GM21390 (cell line): ENCODE results near the gene ZFYVE19.
"Not testable (repeated sequence)": the region's sequence is repeated elsewhere in the genome, so short reads cannot be mapped to it uniquely, and the experiment has no call there.

ENCODE experiments used
- ATAC-seq: cut with Tn5 transposase; IDR thresholded peaks from one replicate; pipeline ENCODE4 v1.9.1; 2021; ENCODE audit not compliant: unreplicated experiment

The ZFYVE19 gene

GRCh38 chr15:40845511-40846284 lies 38.8 kb downstream of the ZFYVE19 start:
- ATAC-seq: no peak

DNA sequence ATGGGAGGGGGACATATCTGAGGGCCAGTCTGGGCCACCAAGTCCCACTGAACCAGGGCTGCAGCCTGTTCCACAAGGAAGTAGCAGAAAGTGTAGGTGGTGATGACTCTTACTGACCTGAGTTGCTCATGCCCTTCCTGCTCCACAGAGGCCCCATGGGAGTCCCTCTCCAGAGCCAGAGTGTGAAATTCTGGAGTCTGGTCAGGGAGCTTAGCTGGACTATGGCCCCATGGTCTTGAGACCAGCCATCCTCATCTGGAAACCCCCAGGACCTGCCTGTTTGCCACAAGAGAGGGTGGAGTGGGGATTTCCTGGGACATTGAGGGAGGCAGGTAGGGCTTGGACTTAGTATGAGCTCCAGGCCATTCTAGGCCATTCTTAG lies 39.9 kb downstream of the ZFYVE19 start:
- ATAC-seq: peak; percentile 9

GRCh38 chr15:40847223-40847961 lies 40.5 kb downstream of the ZFYVE19 start:
- peak; percentile 75 for ATAC-seq

DNA sequence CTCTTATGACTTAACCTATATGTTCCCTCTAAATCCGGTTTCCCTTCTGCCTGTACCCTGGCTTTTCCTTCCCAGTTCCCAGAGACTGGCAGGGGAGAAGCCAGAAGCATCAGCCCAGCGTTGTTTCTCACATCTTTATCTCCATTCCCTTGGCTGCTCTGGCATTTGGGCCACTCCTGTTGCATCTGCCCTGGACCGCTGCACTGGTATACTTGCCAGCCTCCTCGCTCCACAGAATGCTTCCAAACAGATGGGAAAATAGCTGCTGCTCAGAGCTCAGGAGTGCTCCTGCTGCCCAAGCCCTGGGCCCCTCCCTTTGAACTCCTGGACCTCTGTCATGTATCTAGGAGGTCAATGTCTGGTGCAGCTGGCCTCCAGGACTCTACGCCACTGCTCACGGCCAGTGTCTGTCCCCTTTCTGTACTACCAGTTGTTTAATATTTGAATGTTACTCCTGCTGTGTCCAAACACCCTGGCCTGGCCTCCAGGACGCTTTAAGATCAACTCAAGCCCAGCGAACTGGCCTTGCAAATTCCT lies 43.8 kb downstream of the ZFYVE19 start:
- no peak for ATAC-seq

GRCh38 chr15:40852529-40852928 lies 45.6 kb downstream of the ZFYVE19 start:
- ATAC-seq: no peak

- ATAC-seq: no peak
These were observed 46.5 kb downstream of the ZFYVE19 start for GRCh38 chr15:40853241-40853890.

DNA sequence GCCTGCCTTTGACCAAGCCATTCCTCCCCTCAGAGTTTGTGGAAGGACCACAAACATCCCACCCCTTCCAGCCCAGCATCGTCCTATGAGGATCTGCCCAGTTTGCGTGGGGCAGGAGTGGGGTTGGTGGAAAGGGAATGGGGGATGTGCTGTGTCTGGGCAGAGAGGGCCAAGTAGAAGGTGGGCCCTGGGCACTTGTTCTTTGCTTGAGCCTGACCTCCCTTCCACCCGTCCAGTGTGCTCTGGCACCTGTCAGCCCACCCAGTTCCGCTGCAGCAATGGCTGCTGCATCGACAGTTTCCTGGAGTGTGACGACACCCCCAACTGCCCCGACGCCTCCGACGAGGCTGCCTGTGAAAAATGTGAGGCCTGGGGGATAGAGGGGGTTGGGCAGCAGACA lies 47.3 kb downstream of the ZFYVE19 start:
- no peak for ATAC-seq

GRCh38 chr15:40855706-40856234 lies 48.9 kb downstream of the ZFYVE19 start:
- no peak for ATAC-seq

DNA sequence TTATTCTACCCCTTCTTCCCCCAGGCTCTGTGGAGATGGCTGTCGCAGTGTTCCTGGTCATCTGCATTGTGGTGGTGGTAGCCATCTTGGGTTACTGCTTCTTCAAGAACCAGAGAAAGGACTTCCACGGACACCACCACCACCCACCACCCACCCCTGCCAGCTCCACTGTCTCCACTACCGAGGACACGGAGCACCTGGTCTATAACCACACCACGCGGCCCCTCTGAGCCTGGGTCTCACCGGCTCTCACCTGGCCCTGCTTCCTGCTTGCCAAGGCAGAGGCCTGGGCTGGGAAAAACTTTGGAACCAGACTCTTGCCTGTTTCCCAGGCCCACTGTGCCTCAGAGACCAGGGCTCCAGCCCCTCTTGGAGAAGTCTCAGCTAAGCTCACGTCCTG lies 49.9 kb downstream of the ZFYVE19 start:
- ATAC-seq: no peak

- no peak for ATAC-seq
These were observed 50.9 kb downstream of the ZFYVE19 start for GRCh38 chr15:40857601-40858341.

DNA sequence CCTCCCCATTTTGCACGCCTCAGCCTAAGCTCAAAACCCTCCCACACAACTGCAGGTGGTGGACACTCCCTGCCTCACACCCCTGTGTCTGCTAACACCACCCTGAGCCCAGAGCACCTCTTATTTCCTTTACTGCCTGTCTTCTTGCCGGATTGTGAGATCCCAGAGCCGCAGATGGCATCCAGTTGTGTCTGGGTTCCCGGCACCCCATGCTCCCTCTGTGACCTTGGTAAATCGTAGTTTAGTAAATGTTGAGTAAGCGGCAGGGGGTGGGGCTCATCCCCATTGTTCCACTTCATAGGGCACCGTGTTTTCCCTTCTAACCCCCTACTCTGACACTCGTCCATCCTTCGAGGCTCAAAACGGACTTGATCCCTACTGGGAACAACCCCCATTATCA lies 51.8 kb downstream of the ZFYVE19 start:
- no peak for ATAC-seq

DNA sequence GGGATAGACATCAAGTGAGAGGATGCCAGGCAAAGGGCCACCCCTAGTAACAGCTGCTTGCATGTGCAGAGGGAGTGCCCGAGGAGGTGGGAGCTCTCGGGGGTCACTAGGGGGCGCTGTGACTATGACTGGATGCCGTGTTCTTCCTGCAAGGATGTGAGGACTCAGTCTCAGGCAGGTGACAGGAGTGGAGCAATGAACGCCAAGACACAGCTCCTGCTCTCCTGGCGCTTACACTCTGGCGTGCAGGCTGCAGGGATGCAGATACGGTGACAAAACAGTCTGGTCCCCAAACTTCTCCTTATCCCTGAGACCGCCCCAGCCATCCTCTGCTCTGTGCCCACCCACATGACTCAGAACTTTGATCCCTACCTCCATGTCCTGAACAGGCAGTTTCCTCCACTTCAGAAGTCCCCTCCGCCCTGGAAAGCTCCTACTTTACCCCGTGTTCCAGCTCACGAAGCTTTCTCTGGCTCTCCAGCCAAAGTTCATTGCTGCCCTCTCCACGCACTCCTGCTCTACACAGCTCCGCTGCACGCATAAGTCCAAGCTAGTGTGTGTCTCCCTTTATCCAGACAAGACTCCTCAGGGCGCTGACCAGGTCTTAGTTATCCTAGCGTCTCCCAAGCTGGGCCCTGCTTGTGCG lies 52.4 kb downstream of the ZFYVE19 start:
- ATAC-seq: no peak

GRCh38 chr15:40861147-40861546 lies 54.3 kb downstream of the ZFYVE19 start:
- ATAC-seq: not testable (repeated sequence)

- ATAC-seq: no peak
These were observed 56.9 kb downstream of the ZFYVE19 start for GRCh38 chr15:40863660-40864270.
